DMS79 (cell line): ENCODE measurements around the gene SH3TC2.

ENCODE experiments used
- DNase-seq: peaks from one replicate; lab custom pipeline; 2025; lab: John Stamatoyannopoulos, UW

The SH3TC2 gene

DNA sequence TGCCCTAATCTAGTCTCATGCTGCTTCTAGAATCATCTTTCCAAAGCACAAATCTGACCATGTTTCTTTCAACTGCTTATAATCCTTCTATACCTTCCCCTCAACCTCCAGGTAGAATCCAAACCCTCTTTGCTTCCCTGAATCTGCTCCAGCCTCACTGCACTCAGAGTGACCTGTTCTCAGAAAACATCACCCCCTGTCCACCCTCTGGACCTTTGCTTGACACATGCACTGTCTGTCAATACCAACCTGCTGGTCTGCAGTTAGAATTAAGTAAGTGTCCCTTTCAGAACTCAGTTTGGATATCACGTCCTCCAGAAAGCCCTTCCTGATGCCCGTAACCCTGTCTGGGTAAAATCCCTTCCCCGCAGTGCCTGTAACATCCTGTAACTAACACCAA lies 63.1 kb downstream of the SH3TC2 start:
- no peak for DNase-seq

DNA sequence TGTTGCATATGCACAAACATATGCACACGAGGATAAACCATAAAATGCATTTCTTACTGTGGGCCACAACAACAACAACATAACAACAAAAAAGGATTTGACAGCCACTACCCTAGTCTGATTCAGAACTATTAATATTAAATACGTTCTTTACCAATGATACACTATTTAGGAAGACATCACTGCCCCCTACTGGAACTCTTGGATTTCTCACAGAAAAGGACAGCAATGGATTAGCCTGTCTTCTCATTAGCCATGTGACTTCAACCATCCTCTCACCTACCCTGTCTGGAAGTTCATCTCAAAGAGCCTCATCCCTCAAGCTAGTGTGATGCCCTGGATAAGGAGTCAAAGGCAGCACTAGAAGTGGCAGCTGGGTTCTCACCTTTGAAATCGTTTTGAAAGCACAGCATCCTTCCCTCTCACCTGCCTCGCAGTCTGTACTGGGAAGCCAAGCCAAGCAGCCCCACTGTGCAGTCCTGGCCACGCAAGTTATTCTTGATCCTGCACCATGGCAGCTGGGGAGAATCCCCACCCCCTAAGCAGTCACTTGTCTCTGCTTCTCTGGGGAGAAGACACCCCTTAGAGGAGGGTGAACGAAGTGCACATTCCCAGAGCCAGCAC lies 64.6 kb downstream of the SH3TC2 start:
- DNase-seq: peak; percentile 1

GRCh38 chr5:148996270-148996669 lies 66.6 kb downstream of the SH3TC2 start:
- no peak for DNase-seq

DNA sequence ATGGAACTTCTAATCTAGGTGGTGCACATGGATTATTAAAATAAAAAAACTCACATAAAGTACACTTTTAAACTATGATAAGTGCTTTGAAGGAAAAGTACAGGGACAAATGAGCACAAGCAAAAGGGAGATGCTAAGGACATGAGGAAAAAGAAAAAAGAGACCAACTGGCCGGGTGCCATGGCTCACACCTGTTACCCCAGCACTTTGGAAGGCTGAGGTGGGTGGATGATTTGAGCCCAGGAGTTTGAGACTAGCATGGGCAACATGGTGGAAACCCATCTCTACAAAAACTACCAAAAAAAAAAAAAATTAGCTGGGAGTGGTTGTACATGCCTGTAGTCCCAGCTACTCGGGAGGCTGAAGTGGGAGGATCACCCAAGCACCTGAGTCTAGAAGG lies 67.1 kb downstream of the SH3TC2 start:
- DNase-seq: no peak

GRCh38 chr5:148993283-148993936 lies 69.5 kb downstream of the SH3TC2 start:
- DNase-seq: no peak

DNA sequence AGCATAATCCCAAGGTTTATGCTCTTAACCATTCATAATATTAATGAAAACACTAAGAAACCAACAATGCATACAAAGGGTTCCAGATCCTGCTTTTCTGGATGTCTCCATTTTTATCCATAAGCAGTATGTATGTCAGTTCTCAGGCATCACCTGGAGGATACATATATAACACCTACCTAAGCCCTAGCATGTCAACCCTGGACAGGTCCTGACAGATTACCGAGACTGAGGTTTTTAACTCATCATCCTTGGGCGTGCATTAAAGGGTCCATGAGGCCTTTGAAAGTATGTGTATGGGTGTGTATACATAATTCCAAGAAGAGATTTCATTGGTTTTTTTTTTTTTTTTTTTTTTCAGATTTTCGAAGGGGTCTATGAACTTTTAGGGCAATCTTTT lies 70.6 kb downstream of the SH3TC2 start:
- no peak for DNase-seq

DNA sequence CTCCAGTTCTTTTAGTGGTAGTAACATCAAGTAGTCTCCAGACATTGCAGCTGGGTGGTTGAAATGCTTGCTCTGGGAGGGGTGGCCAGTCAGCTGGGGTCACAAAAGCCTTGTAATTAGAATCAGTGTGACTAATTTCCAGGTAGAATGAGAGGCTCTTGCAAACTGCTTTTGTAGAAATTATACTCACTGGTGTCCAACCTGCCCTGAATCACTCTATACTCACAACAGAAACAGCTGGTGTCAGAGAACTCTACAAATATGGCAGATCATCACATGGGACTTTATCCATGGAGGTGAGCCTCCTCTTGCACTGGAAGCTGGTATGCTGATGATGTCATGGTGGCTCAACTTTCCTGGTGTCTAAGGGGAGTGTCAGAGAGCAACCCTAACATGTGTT lies 71.3 kb downstream of the SH3TC2 start:
- no peak for DNase-seq

DNA sequence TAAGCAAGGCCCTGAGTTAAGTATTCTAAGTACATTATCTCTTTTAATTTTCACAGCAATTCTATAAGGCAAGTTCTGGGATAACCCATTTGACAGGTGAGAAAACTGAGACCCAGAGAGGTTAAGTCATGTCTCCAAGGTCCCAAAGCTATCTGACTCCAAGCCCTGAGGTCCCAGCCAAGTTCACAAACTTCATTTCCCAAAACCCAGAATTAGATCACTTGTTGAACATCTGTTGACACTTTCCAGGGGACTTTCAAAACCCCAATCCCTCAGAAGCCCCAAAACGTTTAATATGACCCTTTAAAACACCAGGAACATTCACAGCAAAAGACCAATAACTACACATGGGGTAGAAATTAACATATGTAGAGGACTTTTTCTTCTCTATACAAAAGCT lies 72.0 kb downstream of the SH3TC2 start:
- no peak for DNase-seq

- DNase-seq: no peak
These were observed 73.3 kb downstream of the SH3TC2 start for GRCh38 chr5:148989567-148989966.

DNA sequence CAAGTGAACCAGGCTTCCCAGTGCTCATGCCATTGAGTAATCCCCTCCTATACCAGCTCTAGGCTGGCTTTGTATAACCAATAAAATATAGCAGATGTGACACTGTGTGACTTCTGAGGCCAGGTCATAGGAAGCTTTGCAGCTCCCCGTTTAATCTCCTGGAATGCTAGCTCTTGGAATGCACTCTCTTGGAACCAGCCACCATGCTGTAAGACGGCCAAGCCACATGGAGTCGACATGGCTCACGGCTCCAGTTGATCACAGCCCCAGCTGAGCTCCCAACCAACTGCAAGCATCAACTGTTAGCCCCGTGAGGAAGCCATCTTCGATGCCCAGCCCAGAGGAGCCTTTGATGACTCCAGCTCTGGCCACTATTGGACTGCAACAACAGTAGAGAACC lies 74.5 kb downstream of the SH3TC2 start:
- DNase-seq: no peak

GRCh38 chr5:148986636-148987035 lies 76.2 kb downstream of the SH3TC2 start:
- no peak for DNase-seq

- no peak for DNase-seq
These were observed 78.5 kb downstream of the SH3TC2 start for GRCh38 chr5:148984345-148984744.

DNA sequence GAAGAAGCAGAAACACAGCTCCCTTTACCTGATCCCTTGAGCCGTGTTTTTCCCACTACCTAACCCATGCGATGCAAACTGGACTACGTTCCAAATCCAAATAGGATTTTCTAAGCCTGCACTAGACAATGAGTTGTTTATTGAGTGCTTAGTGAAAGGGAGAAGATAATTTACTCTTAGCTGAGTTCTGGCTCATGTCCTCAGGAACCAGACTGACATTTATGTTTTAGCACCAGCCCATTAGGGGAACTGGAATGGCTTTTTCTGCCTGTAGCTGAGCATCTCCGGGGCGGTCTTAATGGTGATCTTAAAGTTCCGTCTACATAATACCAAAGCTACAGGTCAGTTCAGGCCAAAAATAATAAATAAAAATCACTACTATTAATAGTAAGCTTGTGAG lies 81.5 kb downstream of the SH3TC2 start:
- DNase-seq: no peak

DNA sequence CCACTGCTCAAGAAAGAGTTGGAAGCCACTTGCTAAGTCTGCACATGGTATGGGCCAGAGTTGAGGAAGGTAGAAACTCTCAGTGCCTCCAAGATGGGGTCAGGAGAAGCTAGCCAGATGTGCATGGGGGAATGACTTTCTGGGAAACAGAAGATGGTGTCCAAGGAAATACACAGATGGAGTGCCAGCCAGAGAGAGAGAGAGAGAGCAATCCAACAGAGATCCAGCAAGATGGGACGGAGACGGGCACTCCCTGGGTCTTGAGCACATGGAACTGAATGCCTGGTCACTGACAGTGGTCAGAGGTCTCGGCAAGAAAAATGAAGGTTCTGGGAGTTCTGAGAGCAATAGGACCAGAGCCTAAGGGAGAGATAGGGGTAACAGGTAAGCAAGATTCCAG lies 82.1 kb downstream of the SH3TC2 start:
- DNase-seq: no peak

DNA sequence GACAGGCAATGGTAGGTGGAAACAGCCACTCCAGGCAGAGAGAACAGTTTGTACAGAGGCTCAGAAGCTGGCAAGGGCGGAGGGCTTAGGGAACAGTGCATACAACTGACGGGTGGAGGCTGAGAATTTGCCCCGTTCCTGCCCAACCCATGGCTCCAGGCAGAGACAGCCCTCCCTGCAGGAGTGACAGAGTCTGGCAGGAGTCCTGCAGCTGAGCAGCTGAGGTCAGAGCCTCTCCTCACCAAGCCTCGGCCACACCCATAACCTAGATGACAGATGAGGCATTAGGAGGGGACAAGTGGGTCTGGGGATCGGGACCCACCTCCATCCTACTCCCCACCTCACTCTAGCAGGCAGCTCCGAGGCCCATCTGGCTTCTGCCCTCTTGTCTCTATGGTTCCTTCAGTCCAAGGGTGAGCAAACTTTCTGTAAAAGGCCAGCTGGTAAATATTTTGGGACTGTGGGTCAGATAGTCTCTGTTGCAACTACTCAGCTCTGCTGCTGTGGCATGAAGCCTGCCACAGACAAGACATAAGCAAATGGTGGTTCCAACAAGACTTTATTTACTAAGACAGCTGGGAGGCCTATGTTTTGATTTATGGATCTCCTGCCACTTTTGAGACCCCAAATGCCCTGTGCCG lies 83.7 kb downstream of the SH3TC2 start:
- no peak for DNase-seq

GRCh38 chr5:148978370-148979082 lies 84.3 kb downstream of the SH3TC2 start:
- DNase-seq: no peak

- DNase-seq: no peak
These were observed 86.1 kb downstream of the SH3TC2 start for GRCh38 chr5:148976569-148977381.

DNA sequence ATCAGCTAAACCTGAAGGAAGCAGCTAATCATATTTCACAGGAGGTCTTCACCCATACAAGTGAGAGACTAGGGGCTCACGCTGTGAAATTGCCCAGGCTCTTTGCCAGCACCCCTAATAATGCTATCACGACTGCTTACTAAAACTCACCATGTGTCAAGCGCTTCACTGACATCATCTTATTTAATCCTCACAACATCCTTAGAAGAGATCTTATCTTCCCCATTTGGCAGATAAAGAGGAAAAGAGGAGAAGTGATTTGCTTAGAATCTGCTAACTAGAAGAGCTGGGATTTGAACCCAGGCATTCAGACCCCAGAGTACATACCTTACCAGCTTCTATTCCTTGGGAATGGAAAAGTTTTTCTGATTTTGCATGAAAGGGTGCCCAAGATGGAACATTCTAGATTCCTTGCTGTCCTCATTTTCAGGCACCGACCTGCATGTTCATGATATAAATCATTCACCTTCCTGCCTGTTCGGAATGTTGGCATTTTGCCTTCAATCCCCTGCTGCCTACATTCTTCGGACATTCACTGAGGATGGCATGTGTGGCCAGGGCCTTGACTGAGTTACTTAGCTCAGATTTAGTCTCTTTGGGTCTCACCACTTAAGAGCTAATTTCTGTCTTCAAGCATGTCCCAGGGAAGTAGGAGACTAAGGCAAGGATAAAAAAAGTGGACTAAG lies 88.1 kb downstream of the SH3TC2 start:
- DNase-seq: no peak

GRCh38 chr5:148973455-148973854 lies 89.4 kb downstream of the SH3TC2 start:
- DNase-seq: no peak

DNA sequence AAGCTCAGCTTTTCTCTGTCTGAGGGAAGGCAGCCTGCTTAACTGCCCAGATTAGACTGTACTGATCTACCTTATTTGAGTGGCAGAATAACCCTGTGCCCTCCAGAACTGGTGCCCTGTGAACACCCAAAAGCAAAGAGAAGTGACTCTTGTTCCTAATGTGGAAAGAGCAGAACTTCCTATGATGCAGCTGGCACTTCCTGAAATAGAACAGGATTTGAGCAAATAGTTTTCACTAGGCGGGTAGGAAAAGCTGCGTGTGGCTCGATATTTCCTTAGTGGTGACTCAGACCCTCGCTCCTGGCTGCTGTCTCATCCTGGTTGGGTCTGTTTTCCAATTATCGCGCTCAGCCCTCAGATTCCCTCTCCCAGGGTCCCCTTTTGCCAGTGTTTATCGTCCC lies 89.9 kb downstream of the SH3TC2 start:
- DNase-seq: no peak

DNA sequence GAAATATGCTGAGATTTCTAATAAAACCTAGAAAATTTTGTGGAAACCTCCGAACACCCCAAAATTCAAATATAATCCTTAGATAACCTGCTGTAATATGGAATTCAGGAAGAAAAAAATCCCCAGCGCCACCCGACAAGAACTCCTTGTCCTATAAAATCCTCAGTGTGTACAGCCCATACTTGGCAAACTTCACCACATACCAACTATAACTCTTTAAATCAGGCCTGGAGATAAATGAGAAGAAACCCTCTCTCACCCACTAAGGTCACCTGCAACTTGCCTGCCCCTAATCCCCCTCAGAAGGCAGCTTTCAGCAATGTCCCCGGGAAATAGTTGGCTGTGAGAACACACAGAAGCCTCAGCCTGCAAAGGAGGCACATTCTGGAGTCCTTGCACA lies 90.5 kb downstream of the SH3TC2 start:
- no peak for DNase-seq

- DNase-seq: no peak
These were observed 92.0 kb downstream of the SH3TC2 start for GRCh38 chr5:148970876-148971275.
